Epithelial cell of prostate (primary cell): Measurements from ENCODE around the gene RNF103.
"Not testable (repeated sequence)": the region's sequence is repeated elsewhere in the genome, so short reads cannot be mapped to it uniquely, and the experiment has no call there.

Experiments
- DNase-seq: peaks from one replicate; pipeline ENCODE4 v3.0.0-alpha.2; 2011; ENCODE audit warnings: low read depth, low spot score
- H3K27ac ChIP-seq: fragments of 450-650 bp; 2 replicates; pipeline ENCODE4 v1.5.1; 2017; ENCODE audit warnings: mild to moderate bottlenecking

Gene RNF103, protein sequence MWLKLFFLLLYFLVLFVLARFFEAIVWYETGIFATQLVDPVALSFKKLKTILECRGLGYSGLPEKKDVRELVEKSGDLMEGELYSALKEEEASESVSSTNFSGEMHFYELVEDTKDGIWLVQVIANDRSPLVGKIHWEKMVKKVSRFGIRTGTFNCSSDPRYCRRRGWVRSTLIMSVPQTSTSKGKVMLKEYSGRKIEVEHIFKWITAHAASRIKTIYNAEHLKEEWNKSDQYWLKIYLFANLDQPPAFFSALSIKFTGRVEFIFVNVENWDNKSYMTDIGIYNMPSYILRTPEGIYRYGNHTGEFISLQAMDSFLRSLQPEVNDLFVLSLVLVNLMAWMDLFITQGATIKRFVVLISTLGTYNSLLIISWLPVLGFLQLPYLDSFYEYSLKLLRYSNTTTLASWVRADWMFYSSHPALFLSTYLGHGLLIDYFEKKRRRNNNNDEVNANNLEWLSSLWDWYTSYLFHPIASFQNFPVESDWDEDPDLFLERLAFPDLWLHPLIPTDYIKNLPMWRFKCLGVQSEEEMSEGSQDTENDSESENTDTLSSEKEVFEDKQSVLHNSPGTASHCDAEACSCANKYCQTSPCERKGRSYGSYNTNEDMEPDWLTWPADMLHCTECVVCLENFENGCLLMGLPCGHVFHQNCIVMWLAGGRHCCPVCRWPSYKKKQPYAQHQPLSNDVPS

DNA sequence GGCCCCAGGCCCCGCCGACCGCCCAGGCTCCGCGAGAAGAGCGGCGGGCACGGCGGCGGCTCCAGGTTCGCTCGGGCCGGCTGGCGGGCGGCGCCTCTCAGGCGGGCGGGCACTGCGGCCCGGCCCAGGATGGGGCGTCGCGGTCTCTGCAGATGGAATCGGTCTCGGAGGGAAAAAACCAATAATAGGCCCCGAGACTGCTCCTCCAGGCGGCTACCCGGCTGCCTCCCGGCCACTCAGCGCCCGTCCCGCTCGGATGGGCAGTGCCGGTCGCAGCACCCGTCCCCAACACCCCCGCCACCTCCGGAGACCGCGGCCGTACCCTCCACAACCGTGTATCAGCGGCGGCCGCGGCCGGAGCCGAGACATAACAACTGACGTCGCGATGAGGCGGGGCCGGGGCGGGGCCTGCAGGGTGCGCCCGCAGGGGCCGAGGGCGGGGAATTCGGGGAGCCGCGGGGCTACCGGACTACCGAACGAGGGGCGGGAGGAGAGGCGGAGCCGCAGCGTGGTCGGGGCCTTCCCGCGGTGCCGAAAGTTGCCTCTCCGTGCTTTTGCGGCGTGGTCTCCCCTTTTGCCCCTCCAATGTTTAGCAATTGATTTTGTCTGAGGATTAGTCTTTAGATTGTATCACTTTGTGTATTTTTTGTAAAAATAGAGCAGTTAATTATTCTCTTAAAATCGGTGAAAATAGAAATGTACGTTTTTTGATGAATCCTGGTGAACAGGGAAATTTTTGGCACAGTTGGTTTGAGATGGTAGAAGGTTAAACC lies at the start of gene RNF103:
TSS of gene RNF103 (minus strand) at position 372 of the 773 bp plus-strand sequence. CDS start 979 bp downstream, outside the sequence.
- peak within 1 kb of the TSS; percentile 95 for H3K27ac ChIP-seq
- DNase-seq: peak; percentile 12

DNA sequence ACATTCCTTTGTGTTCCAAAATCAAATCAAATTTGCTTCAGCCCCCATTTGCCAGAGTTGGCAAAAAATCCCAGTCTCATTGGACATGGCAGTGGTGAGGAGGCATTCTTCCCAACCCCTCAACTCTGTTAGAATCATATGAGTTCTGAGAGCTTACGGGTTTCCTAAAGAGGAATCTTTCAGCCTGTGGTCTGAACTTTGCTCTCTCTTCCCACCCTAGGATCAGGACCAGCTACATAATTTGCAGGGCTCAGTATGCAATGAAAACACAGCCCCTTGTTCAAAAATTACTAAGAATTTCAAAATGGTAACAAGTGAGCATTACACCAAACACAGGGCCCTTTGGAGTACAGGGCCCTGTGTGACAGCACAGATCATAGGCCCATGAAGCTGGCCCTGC lies 49.3 kb upstream of the RNF103 start:
- no peak for DNase-seq
- no peak overlapping the region for H3K27ac ChIP-seq

GRCh38 chr2:86672027-86672545 lies 48.4 kb upstream of the RNF103 start:
- DNase-seq: no peak
- no peak overlapping the region for H3K27ac ChIP-seq

DNA sequence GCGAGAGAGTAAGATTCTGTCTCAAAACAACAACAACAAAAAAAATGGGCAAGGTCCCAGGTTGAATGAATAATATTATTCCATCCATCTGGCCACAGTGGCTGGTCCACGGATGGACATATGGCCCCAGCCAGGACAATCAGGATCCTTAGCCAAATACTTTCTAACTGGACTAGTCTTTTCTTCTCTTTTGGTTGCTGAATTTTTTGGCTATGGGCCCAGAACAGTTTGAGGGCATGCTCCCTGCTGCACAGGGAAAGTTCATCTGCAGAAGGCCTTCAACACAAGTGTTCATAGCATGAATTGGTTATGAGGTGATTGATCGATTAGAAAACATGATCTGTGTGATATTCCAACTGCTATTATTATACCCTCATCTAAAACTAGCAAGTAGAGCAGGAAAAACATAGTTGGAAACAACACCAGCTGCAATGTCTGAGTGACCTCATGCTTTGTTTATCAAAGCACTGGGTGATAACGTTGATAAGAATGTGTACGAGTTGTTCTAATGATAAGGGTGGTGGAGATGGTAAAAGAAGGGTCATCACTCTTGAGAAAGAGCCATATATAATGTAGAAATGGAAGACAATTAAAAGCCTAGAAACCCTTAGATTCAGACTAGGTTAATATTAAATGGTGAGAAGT lies 47.8 kb upstream of the RNF103 start:
- no peak for DNase-seq
- no peak overlapping the region for H3K27ac ChIP-seq

GRCh38 chr2:86669323-86669722 lies 45.7 kb upstream of the RNF103 start:
- H3K27ac ChIP-seq, DNase-seq: not testable (repeated sequence)

GRCh38 chr2:86661333-86661732 lies 37.7 kb upstream of the RNF103 start:
- no peak for DNase-seq
- no peak overlapping the region for H3K27ac ChIP-seq

DNA sequence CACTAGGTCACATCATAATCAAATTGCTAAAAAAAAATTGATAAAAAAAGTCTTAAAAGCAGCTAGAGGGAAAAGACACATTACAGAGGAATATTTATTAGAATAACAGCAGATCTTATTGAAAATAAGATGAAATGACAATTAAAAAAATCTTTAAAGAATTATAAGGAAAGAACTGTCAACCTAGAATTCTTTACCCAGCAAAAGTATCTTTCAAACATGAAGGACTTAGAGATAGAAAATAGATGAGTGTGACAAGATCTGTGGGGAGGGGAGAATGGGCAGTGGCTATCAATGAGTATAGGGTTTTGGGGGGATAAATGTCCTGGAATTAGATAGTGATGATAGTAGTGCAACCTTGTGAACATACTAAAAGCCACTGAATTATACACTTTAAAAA lies 26.5 kb upstream of the RNF103 start:
- DNase-seq: no peak
- H3K27ac ChIP-seq: no peak overlapping the region

- no peak overlapping the region for H3K27ac ChIP-seq
- DNase-seq: no peak
These were observed 25.7 kb upstream of the RNF103 start for GRCh38 chr2:86649119-86649947.

- DNase-seq: no peak
- no peak overlapping the region for H3K27ac ChIP-seq
These were observed 25.0 kb upstream of the RNF103 start for GRCh38 chr2:86648681-86649080.

DNA sequence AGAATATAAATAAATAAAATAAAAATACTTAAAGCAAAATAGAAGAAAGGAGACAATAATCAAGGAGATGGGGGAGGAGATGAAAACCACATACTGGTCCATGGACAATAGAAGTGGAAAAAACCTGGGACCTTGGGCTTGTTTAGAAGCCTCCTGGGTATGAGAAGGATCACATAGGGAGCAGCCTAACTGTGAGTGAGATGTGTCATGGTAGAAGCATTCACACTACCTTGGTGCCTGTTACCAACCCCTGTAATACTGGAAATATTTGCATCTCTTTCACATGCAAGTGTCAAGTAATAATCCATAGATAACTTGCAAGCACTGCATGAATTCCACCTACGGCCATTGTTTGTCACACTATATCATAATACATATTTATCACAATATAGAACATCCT lies 23.2 kb upstream of the RNF103 start:
- peak overlapping the region; percentile 36 for H3K27ac ChIP-seq
- no peak for DNase-seq

DNA sequence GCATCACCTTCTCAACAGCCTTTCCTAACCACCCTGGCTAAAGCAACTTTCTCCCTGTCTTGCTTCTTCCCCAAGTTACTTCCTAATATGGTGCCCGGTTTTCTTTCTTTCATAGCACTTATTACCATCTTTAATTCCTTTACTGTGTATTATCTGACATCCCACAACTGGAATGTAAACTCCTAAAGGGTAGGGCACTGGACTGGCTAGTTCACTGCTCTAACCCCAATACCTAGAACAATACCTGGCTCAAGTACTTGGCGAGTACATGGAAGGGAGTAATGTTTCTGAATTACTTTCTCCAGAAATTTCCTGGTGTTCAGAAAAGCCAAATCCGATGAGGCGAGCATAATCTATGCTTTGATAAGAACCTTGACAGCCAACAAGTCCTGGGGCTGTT lies 22.7 kb upstream of the RNF103 start:
- peak overlapping the region; percentile 36 for H3K27ac ChIP-seq
- no peak for DNase-seq

GRCh38 chr2:86645752-86646151 lies 22.1 kb upstream of the RNF103 start:
- DNase-seq: no peak
- H3K27ac ChIP-seq: peak overlapping the region; percentile 36

GRCh38 chr2:86638712-86639111 lies 15.0 kb upstream of the RNF103 start:
- no peak overlapping the region for H3K27ac ChIP-seq
- DNase-seq: no peak

- DNase-seq: no peak
- H3K27ac ChIP-seq: no peak overlapping the region
These were observed 13.2 kb upstream of the RNF103 start for GRCh38 chr2:86636842-86637241.

GRCh38 chr2:86634352-86634751 lies 10.7 kb upstream of the RNF103 start:
- H3K27ac ChIP-seq: no peak overlapping the region
- no peak for DNase-seq

DNA sequence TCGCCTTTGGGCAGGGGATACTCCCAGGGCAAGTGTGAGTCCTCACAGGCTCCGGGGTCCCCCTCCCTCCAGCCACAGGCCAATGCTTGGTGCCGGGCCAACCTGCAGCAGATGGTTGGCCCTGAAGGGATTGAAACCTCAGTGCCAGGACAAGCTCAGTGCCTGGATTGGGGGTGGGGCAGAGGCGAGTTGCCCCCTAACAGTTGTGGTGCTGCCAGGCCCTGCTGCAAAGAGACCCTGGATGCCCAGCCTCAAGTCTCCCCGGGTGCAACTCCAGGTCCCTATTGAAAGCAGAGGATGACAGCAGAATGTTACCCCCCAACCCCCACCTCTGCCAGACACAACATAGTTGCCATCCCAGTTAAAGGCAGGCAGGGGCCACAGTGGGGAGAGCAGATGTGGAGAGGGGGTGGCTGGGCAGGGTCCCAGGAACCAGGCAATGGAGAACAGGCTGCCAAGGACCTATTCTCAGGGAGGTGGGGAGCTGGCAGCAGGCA lies 9.5 kb upstream of the RNF103 start:
- H3K27ac ChIP-seq: no peak overlapping the region
- no peak for DNase-seq

GRCh38 chr2:86632672-86633071 lies 9.0 kb upstream of the RNF103 start:
- DNase-seq: no peak
- peak overlapping the region; percentile 49 for H3K27ac ChIP-seq

DNA sequence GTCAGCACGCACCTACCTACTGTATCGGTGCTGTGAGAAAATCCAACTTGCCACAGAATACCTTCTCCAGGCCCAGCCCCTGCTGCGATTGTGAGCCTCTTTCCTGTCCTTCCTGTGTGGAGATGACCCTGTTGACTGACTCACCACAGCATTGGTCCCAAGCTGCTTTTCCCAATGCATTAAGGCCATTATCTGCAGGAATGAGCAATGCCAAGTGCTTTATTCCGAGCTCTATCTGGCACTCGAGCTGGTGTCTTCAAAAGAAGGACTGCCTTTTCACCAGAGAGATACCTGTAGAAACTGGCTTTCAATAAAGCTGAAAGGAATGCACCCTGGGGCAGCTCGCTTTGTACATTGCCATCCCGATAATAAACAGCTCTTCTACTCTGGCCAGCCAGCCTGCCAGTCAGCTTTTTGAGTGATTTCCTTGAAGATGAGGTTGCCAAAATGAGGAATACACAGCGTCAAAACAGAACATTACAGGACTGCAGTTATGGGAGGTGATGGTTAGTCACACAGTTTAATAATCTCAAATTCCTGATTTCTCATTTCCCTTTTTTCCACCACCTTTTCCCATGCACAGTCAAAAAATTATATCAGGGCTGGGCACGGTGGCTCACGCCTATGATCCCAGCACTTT lies 8.3 kb upstream of the RNF103 start:
- DNase-seq: no peak
- H3K27ac ChIP-seq: peak overlapping the region; percentile 49

- DNase-seq: no peak
- no peak overlapping the region for H3K27ac ChIP-seq
These were observed 4.4 kb upstream of the RNF103 start for GRCh38 chr2:86628091-86628522.
